DOHH2 (cell line): ENCODE measurements around the gene LRRFIP2.

ENCODE experiments used
- CTCF ChIP-seq: fragments of 200-600 bp; sonication (generic); IDR thresholded peaks from one replicate; pipeline ENCODE4 v1.5.1; 2014; ENCODE audit warnings: antibody characterized with exemption, mild to moderate bottlenecking, low read depth, low read length; ENCODE audit not compliant: poor library complexity, severe bottlenecking
- EZH2phosphoT487 ChIP-seq: fragments of 200-600 bp; sonication (generic); IDR thresholded peaks from 2 replicates; pipeline ENCODE4 v1.6.1; 2017; ENCODE audit warnings: borderline replicate concordance, mild to moderate bottlenecking, antibody characterized with exemption, low read length, moderate library complexity, mixed read lengths

- TF ChIP-seq CTCF (no peak), EZH2phosphoT487 (no peak)
Observed at GRCh38 chr3:37053337-37053736, 121.0 kb downstream of the LRRFIP2 start.
